NCI-H1694 (cell line): ENCODE data around the gene PPIG.
"Not testable (repeated sequence)": the region's sequence is repeated elsewhere in the genome, so short reads cannot be mapped to it uniquely, and the experiment has no call there.

Experiments
- DNase-seq: peaks from one replicate; lab custom pipeline; 2025; lab: John Stamatoyannopoulos, UW

PPIG gene

GRCh38 chr2:169584005-169584877, at the start of gene PPIG:
TSS of gene PPIG (plus strand) at chr2:169584351. CDS start at chr2:169604042, 19,691 bp downstream.
- DNase-seq = peak; percentile 91

- DNase-seq = not testable (repeated sequence)
Measured at GRCh38 chr2:169539460-169539859, 44.7 kb upstream of the PPIG start.

GRCh38 chr2:169540146-169540545, 44.0 kb upstream of the PPIG start:
- DNase-seq = no peak

- no peak for DNase-seq
Measured at GRCh38 chr2:169542433-169542832, 41.7 kb upstream of the PPIG start.

GRCh38 chr2:169546756-169547155, 37.4 kb upstream of the PPIG start:
- no peak for DNase-seq

- DNase-seq = peak; percentile 15
Measured at GRCh38 chr2:169561364-169561763, 22.8 kb upstream of the PPIG start.

GRCh38 chr2:169562084-169562483, 22.1 kb upstream of the PPIG start:
- DNase-seq = not testable (repeated sequence)

GRCh38 chr2:169562519-169562918, 21.6 kb upstream of the PPIG start:
- no peak for DNase-seq

GRCh38 chr2:169565686-169566085, 18.5 kb upstream of the PPIG start:
- no peak for DNase-seq

- no peak for DNase-seq
Measured at GRCh38 chr2:169569948-169570347, 14.2 kb upstream of the PPIG start.

GRCh38 chr2:169570752-169571151, 13.4 kb upstream of the PPIG start:
- DNase-seq = not testable (repeated sequence)

- DNase-seq = no peak
Measured at GRCh38 chr2:169571571-169571970, 12.6 kb upstream of the PPIG start.

GRCh38 chr2:169572189-169572588, 12.0 kb upstream of the PPIG start:
- DNase-seq = no peak

- DNase-seq = no peak
Measured at GRCh38 chr2:169572821-169573159, 11.4 kb upstream of the PPIG start.

GRCh38 chr2:169573160-169573973, 10.8 kb upstream of the PPIG start, which contains the start of gene FASTKD1:
TSS of gene FASTKD1 (minus strand) at chr2:169573865. CDS start at chr2:169572029, 1,836 bp downstream.
- DNase-seq = peak; percentile 94

- no peak for DNase-seq
Measured at GRCh38 chr2:169573974-169574299, 10.2 kb upstream of the PPIG start.

GRCh38 chr2:169574539-169574938, 9.6 kb upstream of the PPIG start:
- DNase-seq = not testable (repeated sequence)

- DNase-seq = not testable (repeated sequence)
Measured at GRCh38 chr2:169575264-169575663, 8.9 kb upstream of the PPIG start.

- no peak for DNase-seq
Measured at GRCh38 chr2:169579044-169579443, 5.1 kb upstream of the PPIG start.

- not testable (repeated sequence) for DNase-seq
Measured at GRCh38 chr2:169582552-169583266, 1.4 kb upstream of the PPIG start.

- no peak for DNase-seq
Measured at GRCh38 chr2:169583518-169583917, 633 bp upstream of the PPIG start.

GRCh38 chr2:169585673-169586072, 1.5 kb downstream of the PPIG start:
- no peak for DNase-seq
